HG02623 (cell line): ENCODE data around the gene TTC13.
"Not testable (repeated sequence)": the region's sequence is repeated elsewhere in the genome, so short reads cannot be mapped to it uniquely, and the experiment has no call there.

Experiments used
- ATAC-seq: cut with Tn5 transposase; IDR thresholded peaks from one replicate; pipeline ENCODE4 v1.9.1; 2021; ENCODE audit warnings: moderate library complexity; ENCODE audit not compliant: unreplicated experiment

The TTC13 gene

DNA sequence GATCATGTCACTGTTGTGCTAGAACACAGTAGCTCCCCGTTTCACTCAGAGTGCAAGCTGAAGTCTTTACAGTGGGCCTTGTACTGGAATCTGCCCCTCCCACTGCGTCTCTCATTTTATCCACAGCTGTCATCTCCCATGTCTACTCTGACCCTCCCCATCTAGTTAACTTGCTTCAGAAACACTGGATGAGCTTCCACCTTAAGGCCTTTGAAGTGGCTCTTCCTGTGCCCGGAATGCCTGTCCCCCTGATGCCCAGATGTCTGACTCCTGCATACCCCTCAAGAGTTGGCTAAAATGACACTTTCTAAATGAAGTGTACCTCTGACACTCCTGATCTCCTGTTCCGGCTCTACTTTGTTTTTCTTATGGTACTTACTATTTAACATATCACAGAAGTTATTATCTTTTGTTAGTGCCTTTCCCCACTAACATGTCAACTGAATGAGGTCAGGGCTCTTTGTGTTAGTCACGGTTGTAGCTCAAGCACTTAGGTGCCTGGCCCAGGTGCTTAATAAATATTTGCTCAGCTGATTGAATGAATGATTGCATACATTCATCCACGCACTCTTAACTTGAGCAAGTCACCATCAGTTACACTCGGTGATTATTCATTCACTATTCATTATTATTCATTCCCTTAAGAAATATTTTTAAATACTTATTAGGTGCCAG, 13.6 kb upstream of the TTC13 start:
- ATAC-seq, result no peak

DNA sequence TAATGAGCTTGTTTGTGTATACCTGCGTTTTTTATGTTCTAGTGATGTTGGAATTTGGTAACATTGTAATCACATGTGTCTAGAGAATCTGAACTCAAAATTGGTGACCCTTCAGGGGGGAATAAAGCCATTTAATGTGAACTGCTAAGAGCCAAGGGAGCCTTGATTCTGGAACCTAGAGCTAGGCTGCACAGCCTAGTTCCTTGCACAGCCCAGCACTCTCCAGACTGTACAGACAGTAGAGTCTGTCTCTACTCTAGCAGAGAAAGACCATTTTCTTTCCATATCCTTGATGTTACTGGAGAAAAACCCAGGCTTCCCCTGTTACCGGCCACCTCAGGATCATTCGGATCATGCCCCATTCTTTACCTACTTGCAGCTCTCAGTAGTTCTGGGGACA, 8.8 kb upstream of the TTC13 start:
- ATAC-seq, result no peak

GRCh38 chr1:230986976-230987375, 8.3 kb upstream of the TTC13 start:
- no peak for ATAC-seq

DNA sequence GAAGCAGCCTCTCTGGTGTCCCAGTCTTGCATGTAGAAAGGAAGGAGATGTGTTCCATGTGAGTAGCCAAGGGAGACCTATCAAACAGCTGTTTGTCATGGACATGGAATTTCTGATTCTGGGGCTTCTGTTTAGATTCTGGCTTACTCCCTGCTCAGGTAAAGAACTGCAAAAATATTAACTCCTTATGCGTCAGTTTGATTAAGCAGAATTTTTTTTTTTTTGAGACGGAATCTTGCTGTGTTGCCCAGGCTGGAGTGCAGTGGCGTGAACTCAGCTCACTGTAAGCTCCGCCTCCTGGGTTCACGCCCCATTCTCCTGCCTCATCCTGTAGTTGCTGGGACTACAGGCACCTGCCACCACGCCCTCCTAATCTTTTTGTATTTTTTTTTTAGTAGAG, 7.0 kb upstream of the TTC13 start:
- ATAC-seq, result no peak

- not testable (repeated sequence) for ATAC-seq
Measured at GRCh38 chr1:230984622-230985515, 6.2 kb upstream of the TTC13 start.

- no peak for ATAC-seq
Measured at GRCh38 chr1:230983811-230984210, 5.2 kb upstream of the TTC13 start.

- ATAC-seq, result no peak
Measured at GRCh38 chr1:230982696-230983095, 4.0 kb upstream of the TTC13 start.

GRCh38 chr1:230979952-230980351, 1.3 kb upstream of the TTC13 start:
- ATAC-seq, result no peak

DNA sequence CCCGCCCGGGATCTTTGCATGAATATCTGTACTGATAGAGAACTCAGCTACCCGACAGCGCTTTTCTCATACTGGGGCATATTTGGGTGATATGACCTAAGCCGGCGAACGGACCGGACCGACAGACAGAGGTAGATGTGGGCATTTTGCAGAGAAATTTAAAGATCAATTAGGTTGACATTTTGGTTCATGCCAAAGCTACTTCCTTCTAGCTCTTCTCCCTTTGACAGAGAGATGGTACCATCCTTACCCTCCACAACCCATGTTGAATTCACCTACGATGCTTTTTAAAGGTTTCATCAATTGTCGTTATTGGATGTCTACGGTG, 692 bp upstream of the TTC13 start:
- no peak for ATAC-seq

DNA sequence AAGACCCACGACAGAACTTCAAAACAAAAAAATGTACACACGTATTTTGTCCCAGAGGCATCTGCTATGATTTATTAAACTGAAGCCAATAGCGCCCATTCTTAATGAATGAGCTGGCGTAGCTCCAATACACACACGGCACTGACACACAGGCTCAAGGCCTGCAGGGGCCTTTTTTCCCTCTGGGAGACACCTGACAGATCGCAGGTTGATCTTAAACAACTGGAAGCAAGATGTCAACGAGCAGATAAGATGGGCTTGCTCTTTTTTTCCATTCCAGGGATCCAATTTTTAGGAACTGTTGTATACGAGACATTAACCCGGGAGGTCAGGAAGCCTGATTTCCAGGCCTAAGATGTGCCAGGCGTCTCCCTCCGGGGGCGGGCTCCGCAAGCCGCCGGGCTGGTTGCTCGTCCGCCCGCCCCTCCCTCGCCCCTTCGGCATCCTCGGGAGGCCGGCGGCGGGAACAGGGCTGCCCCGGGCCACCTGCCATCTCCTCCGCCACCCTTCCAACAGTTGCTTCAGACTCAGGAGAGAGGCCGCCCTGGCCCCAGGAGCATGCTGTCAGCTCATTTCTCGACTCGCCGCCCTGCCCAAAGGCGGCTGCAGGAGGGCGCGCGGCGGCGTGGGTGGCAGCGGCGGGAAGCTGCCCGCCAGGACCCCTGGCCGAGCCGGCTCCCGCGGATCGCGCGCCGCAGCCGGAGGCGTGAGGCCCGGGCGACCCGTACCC, 735 bp downstream of the TTC13 start:
- peak; percentile 8 for ATAC-seq

DNA sequence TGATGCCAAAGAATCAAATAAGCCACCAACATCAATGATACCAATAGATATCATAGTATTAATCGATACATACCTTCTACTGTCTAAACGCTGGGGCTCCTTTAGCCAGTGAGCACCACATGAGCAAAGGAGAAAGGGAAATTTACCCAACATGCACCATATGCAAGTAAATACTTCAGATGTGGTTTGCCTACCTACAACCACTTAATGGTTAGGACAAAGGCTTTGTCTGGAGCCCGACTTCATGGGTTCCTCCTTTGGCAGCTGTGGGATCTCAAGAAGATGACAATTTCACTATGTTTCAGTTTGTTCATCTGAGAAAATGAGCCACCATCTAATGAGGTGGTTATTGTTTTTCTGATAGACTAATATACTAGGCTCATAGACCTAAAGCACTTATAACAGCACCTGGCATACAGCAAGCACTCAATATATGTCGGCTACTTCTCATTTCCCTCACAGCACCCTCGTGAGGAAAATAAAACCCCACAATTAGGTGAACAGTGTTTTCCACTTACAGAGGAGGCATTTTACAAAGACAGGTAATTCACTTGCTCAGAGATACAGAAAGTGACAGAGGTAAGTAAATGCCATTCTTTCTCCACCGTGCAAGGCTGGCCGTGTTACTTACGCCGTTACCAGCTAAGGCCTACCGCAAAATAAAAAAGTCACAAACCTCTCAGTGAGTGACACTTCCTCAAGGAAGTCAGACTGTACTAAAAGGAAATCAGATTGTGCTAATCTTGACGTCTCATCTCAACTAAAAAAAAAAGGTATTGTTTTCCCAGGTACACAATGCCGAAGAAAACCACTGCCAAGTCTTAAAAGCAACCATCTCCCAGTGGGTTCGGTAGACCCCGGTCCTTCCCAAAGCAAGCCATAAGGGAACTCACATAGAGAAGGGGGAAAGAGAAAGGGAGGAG, 1.6 kb downstream of the TTC13 start:
- no peak for ATAC-seq

- no peak for ATAC-seq
Measured at GRCh38 chr1:230976360-230976759, 2.3 kb downstream of the TTC13 start.

- no peak for ATAC-seq
Measured at GRCh38 chr1:230975636-230976035, 3.0 kb downstream of the TTC13 start.

DNA sequence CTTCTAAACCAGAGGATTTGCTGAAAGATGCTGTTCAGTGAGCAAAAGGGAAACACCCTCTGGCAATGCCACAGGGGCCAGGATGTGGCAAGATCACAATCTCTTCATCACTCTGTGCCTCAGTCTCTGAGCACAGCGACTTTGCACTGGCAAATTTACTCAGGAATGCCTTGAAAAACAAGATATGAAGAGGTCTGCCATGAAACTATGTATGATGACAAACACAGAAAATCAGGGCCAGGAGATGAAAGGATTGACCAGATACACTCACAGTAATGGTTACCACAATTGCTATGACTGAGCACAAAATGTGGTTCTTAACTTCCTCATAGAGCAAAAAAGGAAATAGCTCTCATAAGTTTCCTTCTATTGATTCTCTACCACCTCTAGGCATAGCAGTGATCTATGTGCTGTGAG, 5.8 kb downstream of the TTC13 start:
- peak; percentile 73 for ATAC-seq

DNA sequence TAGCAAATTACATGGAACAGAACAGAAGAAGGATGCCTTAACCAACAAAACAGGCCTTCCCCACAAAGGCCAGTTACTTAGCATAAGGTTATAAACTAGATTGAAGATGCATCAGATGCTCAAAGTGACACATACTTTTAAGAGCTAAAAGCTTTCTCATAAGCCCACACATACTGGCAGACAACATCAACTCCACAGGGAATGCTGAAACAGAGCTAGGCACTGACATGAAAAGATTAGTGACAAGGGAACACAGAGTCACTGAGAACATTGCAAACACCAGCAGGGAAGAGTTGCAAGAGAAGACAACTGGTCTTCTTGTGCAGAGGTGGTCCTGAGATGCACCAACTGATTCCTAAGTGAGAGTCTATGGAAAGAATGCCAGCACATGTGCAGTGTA, 6.9 kb downstream of the TTC13 start:
- no peak for ATAC-seq

- ATAC-seq, result no peak
Measured at GRCh38 chr1:230970432-230970831, 8.2 kb downstream of the TTC13 start.

GRCh38 chr1:230966358-230966873, 12.2 kb downstream of the TTC13 start:
- ATAC-seq, result no peak

GRCh38 chr1:230965535-230965934, 13.1 kb downstream of the TTC13 start:
- ATAC-seq, result no peak

DNA sequence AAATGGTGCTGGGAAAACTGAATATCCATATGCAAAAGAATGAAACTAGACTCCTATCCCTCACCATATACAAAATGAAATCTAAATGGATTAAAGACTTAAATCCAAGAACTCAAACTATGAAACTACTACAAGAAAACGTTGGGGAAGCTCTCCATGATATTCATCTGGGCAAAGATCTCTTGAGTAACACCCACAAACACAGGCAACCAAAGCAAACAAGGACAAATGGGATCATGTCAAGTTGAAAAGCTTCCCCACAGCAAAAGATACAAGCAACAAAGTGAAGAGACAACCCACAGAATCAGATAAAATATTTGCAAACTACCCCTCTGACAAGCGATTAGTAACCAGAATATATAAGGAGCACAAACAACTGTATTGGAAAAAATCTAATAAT, 13.8 kb downstream of the TTC13 start:
- ATAC-seq, result no peak

GRCh38 chr1:230958370-230958769, 20.3 kb downstream of the TTC13 start:
- no peak for ATAC-seq
